ENCODE data around the gene SESN1.
A peak's percentile ranks its signal among the peaks of the same experiment; 100 is the strongest.

SESN1 gene

DNA sequence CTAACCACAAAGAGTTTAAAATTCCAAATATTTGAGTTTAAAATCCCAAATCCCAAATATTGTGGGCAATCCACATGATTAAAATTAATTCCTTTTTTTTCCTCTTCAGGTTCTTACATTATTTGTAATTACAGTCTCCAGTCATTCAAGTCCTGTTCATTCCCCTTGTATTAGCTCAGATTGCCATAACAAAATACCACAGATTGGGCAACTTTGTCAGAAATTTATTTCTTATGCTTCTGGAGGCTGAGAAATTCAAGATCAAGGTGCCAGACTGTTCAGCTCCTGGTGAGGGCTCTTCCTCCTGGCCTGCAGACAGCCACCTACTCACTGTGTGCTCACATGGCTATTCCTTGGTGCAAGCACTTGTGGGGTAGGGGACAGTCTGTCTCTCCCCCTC is 141.0 kb downstream of the SESN1 start:
- no peak for DNase-seq

DNA sequence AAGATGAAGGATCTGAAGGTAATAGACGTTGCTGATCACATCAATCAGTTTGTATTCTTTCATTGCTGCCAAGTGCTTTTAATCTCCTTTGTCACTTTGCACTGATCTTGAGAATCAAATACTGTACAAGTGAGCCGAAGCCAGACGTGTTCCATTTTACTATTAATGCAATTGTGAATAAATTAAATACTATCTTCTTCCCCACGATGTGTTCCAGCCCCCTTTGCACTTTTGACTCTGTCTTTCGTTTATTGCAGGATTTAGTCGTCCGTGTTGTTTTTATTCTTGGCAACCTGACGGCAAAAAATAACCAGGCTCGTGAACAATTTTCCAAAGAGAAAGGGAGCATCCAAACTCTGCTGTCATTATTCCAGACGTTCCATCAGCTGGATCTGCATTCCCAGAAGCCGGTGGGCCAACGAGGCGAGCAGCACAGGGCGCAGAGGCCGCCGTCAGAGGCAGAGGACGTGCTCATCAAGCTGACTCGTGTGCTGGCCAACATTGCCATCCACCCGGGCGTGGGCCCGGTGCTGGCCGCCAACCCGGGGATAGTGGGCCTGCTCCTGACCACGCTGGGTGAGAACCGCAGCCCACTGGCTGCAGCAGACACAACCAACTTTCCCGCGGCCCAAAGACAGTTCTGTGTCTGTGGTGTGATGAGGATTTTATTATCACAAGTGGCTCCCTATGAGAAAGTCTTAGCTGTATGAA is 141.7 kb downstream of the SESN1 start:
- DNase-seq: no peak

DNA sequence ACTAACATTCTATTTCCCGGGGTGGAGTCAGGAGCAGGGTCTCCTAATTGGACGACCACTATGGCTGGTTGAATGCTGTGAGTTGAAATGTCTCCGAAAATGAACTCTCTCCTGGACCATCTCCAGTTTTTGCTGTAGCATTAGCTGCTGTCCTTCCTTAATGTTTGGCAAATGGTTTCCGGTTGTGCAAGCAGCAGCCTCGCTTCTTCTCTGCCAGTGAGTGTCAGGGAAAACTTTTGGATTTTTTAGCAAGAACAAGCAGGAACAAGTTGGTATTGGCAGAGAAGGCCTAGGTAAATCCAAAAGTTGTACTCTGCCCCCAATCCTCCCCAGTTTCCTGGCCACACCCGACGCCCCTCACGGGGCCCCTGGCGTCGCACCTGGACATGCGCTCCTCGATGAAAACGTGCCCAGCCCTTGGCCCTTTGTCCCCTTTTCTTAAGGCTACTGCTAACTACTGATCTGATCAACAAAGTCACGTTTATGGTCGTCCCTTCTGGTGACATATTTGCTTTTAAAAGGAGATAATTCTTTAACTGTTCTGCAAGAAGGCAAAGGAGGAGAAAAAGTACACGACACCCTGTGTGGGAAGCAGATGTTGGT is 143.2 kb downstream of the SESN1 start:
- DNase-seq: no peak

DNA sequence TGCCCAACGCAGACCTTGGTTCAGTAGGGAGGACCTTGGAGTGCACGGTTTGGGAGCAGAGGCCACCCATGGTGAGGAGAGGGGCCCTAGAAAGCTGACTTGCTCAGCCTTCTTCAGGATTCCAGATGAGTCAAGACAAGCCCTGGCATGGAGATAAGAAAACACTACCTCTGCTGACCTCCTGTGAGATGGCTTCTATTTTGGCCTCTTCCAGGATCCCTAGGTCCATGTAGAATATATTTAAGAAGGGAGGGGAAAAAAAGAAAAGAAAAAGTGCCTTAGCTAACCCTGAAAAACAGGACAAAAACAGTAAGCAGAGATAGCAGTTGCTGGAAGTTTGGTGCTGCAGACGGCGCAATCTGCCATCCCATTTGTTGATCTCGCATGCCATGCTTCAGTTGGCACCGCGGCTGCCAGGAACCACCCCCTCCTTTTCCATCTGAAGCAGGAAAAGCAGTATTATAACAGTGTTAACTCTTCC is 146.4 kb downstream of the SESN1 start:
- DNase-seq: no peak

DNA sequence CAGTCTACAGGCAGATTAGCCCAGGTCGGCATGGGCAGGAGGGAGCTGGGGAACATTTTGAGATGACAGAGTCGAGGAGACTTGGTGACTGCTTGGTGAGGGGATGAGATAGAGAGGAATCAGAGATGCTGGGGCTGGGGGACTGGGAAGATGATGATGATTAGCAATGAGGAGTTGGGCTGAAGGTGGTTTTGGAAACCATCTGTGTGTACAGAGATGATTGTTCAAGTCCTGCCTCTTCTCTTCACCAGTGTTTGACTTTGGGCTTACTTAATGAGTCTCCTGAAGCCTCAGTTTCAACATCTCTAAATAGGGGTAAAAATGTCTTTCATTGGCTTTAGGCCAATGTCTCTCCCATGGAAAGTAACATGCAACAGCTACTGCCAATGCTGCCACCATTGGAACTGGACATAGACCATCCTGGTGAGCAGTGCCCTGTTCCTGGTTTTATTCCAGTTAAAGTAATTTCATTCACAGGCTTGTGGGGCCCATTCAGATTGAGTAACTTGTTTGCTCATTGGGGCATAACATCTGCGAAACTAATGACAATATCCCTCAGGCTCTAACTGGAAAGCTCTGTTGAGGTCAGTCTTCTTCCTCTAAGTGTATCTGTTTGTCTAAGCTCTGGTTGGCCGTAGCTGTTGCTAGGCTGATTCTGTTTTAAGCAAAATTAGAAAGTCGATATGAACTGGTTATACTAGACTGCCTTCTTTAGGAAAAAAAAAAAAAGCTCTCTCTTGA is 147.4 kb downstream of the SESN1 start:
- DNase-seq: no peak

DNA sequence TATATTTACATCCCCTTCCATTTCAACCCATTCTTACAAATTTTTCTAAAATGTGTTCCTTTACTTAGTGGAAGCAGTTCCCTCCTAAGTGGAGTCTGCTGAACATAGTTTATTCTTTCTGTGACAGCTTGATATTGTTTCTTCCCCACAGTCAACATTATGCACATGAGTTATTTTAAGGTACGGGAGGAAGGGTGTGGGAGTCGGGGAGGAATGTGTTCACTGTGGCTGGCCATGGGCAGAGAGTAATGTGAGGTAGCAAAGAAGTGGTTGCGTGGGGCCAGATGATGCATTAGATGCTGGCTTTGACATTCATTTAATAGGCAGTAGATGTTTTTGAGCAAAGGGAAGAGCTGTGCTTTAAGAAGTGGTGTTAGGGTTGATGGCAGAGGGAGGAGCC is 148.0 kb downstream of the SESN1 start:
- DNase-seq: no peak

DNA sequence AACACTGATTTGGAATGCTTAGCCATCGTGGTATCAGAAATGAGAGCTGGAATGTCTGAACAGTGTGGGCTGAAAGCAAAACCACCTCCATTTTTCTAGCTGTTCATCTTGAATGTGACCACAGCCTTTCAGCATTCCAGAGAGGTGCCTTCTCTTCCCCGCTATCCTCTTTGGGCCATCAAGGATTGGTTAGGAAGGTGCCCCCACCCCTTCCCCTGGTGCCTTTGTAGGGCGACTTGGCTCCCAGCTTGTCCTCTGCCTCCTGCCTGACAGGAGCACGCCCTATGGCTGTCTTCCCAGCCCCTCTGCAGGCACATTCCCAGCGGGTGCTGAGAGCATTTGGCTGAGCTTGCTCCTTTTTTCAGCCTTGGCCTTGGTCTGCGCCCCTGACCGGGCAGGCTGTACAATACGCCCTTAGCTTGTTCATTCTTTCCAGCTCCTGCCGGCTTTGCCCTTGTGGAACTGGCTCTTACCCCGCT is 148.9 kb downstream of the SESN1 start:
- DNase-seq: no peak

DNA sequence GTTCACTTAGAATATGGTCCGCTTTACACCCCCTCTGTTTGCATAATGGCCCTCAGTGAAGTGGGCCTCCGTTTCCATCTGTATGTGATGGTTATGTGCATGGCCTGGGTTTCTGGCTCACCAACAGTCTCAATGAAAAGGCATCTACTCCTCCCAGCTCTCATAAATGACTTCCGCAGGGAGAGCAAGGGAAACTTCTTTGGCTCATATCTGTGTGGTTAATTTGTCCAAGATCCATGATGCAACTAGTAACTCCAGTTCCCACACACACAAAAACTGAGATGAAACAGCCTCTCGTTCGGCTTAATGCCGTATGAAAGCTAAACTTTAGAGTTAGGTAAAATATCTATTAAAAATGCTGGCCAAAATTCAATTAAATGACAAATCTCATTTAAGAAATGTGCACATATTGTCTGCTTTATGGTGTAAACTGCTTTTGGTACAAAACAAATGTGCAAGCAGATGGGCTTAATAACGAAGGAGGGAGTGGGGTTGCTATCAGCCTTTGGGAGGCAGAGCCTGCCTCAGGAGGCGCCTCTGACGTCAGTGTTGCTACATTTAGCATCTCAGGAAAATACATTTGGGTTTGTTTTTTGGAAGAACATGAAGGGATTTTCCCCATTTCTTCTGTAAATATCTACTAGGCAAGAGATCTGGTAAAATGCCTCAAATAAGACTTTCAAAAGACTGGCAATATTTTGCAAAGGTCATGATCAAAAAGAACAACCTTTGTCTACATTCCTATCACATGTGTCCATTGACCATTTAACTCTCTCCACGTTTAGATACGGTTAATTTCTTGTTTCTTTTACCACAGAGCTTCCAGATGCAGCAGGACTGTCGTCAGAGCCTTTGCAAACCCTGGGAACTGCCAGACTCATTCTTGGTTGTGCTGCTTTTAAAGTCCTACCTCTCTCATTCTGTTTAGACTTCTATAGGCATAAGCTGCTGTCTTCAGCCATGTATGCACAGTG is 149.7 kb downstream of the SESN1 start:
- no peak for DNase-seq

DNA sequence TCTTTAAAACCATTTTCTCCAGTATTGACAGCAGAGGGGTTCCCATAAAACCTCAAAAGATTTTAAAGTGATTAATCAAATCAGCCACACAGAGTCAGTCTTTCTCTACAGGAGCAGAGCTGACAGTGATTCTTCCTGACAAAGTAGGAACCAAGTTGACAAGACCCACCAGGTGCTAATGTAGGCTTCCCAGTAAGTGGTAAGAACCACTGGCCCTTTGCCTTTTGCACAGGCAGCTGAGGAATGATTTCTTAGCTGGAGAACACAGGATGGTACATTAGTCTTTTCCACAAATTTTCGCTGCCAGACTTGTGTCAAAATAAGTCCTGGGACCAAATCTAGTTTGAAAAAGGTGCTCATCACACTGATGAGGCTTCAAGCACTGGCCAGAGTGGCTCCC is 150.6 kb downstream of the SESN1 start:
- DNase-seq: no peak

DNA sequence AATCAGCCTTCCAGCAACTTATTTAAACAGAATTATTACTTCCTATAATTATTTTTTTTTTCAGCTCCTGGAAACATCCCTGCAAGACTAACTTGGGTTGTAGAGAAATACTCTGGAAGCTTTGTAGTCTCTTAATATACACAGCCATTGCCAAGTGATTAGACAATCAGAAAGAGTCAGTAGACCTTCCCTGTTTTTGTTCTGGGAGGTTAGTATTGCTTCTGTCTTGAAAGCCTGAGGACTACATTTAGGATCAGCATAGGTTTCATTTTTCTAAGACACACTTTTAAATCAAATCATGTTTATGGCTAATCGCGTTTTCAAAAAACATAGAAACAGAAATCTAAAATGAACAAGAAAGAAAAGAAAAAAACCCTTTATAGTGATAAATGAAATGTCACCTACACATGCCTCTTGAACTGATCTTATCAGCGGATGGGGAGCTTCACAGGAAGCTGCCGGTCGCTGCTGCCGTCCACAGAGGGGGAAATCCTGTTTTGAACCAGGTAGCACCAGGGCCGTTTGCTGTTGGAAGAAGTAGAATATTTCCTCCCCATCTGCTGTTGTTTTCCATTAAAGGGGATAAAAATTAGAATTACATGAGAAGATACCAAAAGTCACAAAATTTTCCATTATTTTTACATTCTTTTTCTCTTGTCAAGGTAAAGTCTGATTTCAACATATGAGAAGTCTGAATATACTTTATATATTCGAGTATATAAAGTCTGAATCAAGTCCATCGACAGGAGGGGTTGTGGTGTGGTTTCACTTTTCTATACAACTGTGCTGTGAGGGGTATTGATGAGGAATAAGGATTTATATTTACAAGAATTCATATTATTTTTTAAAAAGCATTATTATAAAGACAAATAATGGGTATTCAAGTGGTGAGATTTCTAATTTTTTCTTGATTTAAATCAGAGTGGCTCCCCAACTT is 151.8 kb downstream of the SESN1 start:
- peak; percentile 37 for DNase-seq

DNA sequence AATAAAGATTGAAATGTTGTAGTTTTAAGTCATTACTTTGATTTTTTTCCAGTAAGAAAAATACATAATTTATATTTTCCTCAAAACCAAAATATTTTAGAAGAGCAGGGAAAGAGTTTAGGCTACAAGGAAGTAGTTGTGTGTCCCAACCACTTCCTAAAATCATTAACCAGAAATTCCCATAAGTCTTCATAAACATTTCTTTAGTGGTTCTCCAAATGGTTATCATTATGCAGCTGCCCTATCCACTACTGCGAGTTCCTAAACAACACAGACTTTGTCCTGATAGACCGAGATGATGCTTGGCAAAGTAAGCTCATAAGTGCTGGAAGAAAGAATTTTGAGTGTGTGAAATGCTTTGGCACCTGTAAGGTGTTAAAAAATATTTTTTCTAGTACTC is 152.8 kb downstream of the SESN1 start:
- DNase-seq: no peak

DNA sequence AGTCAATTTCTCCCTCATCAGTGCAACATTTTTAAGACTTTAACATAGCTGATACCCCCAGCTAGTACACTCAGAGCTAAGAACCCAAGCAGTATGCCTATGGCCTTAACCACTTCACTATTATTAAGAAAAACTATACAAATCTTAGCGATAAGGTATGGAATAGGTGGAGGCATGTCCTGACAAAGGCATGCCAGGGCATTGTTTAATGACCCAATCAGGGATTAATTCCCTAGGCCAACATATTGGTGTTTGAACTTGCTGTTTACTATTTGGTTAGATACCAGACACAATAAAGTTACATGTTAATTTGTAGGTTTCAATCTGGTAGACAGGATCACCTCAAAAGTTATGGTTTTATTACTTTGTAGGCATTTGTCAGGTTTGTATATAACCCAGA is 153.4 kb downstream of the SESN1 start:
- DNase-seq: no peak

DNA sequence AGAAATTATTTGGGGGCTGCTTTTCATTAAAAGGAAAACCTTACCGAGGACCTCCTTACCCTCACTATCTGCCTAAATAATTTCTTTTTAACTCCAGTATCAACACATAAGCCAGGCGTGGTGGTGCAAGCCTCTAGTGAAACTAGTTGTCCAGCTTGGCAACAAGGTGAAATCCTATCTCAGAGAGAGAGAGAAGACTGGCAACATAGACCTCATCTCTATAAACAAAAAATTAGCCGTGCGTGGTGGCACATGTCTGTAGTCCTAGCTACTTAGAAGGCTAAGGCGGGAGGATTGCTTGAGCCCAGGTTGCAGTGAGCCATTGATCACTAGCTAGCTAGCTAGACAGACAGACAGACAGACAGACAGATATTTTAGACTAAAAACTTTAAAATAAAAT is 153.9 kb downstream of the SESN1 start:
- DNase-seq: no peak

DNA sequence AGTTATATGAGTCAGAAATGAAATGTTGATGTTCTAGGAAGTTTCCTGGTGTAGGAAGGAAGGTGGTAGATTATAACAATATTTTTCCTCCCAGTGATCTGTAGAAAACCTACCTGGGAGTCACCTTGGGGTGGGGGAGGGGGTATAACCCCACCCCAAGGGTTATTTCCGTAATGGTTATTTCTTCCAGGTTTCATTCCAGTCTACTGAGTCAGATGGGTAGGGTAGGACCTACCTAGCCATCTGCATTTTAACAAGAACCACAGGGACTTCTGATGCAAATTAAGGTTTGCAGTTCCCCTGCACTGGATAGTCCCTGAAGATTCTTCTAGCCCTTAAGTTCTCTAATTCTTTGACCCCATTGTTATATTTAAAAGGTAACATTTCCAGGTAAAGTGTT is 157.5 kb downstream of the SESN1 start:
- DNase-seq: no peak
